Left ventricle myocardium inferior (tissue), 1 donor: ENCODE measurements around the gene SPTBN4. TPM values are rescaled to one million over a fixed set of nuclear protein-coding genes. Genes with fewer than 3 reads are reported as not detected.
"Not testable (repeated sequence)": the region's sequence is repeated elsewhere in the genome, so short reads cannot be mapped to it uniquely, and the experiment has no call there.

ENCODE experiments used
- DNase-seq: peaks from one replicate; pipeline ENCODE4 v3.0.0-alpha.2; 2020
- H3K27ac ChIP-seq: fragments of 200-600 bp; replicated peaks from 2 replicates; pipeline ENCODE4 v1.8.0; 2021
- H3K27me3 ChIP-seq: fragments of 200-600 bp; 2 replicates; pipeline ENCODE4 v1.8.0; 2021; ENCODE audit warnings: low read depth
- H3K36me3 ChIP-seq: fragments of 200-600 bp; 2 replicates; pipeline ENCODE4 v1.8.0; 2021
- H3K4me1 ChIP-seq: fragments of 200-600 bp; 2 replicates; pipeline ENCODE4 v1.8.0; 2021
- H3K4me3 ChIP-seq: fragments of 200-600 bp; 2 replicates; pipeline ENCODE4 v1.8.0; 2021; ENCODE audit warnings: mild to moderate bottlenecking, moderate library complexity
- H3K9me3 ChIP-seq: fragments of 200-600 bp; replicated peaks from 2 replicates; pipeline ENCODE4 v1.8.0; 2021
- intact Hi-C: fragments of 100-400 bp; cut with micrococcal nuclease; formaldehyde crosslinking; loops from one replicate; pipeline ENCODE4 v1.11.0; 2022
- total RNA-seq: library from RNA; stranded (reverse); fragmentation: NEBNext Ultra II Directional; extraction: Animal tissue kit (Norgen Biotek cat#: 25700); gene quantifications from one replicate; pipeline ENCODE4 v1.2.1, GENCODE V29; 2021
- TF ChIP-seq, protein P1 (sequence below): fragments of 200-600 bp; IDR thresholded peaks from 2 replicates; pipeline ENCODE4 v1.8.0; 2021; ENCODE audit warnings: antibody characterized with exemption, mild to moderate bottlenecking, borderline replicate concordance
- donor health status: DM: no; HTN: yes; CAD: no; lungs with severe emphysema.

Gene SPTBN4
- total RNA-seq, 1 donor from 2014 or later = 6.1 TPM

DNA sequence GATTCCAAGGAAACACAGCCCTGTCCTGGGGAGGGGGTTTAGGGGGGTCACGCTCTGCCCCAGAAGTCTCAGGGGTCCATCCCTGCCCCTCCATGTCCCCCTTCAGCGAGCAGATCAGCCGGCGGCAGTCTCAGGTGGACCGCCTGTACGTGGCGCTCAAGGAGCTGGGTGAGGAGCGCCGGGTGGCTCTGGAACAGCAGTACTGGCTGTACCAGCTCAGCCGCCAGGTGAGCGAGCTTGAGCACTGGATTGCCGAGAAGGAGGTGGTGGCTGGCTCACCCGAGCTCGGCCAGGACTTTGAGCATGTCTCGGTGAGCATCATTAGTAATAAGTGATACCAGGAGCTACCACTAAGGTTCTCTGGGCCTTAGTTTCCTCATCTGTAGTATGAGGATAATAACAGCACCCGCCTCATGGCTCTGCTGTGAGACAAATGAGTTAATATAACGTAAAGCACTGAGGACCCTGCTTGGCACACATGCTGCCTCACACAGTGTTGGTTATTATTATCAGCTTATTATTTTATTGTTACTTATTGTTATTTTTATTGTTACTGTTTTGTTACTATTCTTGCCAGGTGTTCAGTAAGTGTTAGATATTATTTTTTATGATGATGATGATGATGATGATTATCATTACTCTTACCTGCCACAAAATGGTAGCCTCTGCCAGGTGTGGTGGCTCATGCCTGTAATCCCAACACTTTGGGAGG, 89.3 kb downstream of the SPTBN4 start:
- intact Hi-C loops = no loop called here
- Histone ChIP-seq H3K27ac (no peak overlapping the region), H3K4me3 (no peak overlapping the region), H3K36me3 (no peaks in the 10 kb centered on the region), H3K27me3 (peaks cover 61% of the 10 kb centered on the region), H3K9me3 (no peaks in the 10 kb centered on the region), H3K4me1 (no peaks in the 10 kb centered on the region)
- no peak for DNase-seq
- TF ChIP-seq, protein P1, sequence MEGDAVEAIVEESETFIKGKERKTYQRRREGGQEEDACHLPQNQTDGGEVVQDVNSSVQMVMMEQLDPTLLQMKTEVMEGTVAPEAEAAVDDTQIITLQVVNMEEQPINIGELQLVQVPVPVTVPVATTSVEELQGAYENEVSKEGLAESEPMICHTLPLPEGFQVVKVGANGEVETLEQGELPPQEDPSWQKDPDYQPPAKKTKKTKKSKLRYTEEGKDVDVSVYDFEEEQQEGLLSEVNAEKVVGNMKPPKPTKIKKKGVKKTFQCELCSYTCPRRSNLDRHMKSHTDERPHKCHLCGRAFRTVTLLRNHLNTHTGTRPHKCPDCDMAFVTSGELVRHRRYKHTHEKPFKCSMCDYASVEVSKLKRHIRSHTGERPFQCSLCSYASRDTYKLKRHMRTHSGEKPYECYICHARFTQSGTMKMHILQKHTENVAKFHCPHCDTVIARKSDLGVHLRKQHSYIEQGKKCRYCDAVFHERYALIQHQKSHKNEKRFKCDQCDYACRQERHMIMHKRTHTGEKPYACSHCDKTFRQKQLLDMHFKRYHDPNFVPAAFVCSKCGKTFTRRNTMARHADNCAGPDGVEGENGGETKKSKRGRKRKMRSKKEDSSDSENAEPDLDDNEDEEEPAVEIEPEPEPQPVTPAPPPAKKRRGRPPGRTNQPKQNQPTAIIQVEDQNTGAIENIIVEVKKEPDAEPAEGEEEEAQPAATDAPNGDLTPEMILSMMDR = no peak

DNA sequence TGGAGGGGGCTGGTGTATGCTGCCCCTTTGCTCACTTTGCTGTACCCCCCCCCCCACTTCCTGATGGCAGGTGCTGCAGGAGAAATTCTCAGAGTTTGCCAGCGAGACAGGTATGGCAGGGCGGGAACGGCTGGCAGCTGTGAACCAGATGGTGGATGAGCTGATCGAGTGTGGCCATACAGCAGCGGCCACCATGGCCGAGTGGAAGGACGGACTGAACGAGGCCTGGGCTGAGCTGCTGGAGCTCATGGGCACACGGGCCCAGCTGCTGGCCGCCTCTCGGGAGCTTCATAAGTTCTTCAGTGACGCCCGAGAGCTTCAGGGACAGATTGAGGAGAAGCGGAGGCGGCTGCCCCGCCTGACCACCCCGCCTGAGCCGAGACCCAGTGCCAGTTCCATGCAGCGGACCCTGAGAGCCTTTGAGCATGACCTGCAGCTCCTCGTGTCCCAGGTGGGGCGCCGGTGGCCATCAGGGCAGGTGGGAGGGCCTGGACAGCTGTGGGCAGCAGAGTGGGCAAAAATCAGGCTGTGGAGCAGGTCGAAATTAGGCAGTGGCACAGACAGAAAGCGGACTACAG, 90.2 kb downstream of the SPTBN4 start:
- no peak overlapping the region for H3K4me3 ChIP-seq
- intact Hi-C loops = no loop called here
- H3K27me3 ChIP-seq = peaks cover 65% of the 10 kb centered on the region
- H3K27ac ChIP-seq = no peak overlapping the region
- no peak for DNase-seq
- H3K4me1 ChIP-seq = no peaks in the 10 kb centered on the region
- TF ChIP-seq, protein P1 = no peak
- H3K9me3 ChIP-seq = no peaks in the 10 kb centered on the region
- no peaks in the 10 kb centered on the region for H3K36me3 ChIP-seq

DNA sequence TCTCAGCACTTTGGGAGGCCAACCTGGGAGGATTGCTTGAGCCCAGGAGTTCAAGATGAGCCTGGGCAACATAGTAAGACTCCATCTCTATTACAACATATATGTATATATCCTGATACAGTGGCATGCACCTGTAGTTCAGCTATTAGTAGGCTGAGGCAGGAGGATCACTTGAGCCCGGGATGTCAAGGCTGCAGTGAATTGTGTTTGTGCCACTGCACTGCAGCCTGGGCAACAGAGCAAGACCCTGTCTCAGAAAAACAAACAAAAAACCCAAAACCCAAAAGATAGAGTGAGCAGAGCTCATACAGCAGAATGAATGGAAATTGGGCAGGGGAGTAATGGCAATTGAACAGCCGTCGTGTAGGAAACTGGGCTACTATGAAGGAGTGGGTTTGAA, 92.6 kb downstream of the SPTBN4 start:
- Histone ChIP-seq H3K4me3 (no peak overlapping the region), H3K4me1 (no peaks in the 10 kb centered on the region), H3K27me3 (peaks cover 66% of the 10 kb centered on the region), H3K27ac (no peak overlapping the region), H3K36me3 (no peaks in the 10 kb centered on the region), H3K9me3 (no peaks in the 10 kb centered on the region)
- no peak for DNase-seq
- intact Hi-C loops = no loop called here
- TF ChIP-seq, protein P1 = no peak

DNA sequence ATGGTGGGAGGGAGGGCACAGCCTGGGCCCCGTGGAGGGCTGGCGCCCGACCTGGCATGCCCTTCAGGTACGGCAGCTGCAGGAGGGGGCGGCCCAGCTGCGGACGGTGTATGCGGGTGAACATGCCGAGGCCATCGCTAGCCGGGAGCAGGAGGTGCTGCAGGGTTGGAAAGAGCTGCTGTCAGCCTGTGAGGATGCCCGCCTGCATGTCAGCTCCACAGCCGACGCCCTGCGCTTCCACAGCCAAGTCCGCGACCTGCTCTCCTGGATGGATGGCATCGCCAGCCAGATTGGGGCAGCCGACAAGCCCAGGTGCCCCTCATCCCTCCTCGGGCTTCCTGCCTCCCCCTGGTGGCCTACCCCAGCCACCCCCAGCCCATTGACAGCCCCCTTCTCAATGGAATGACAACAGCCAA, 93.3 kb downstream of the SPTBN4 start:
- Histone ChIP-seq H3K36me3 (no peaks in the 10 kb centered on the region), H3K9me3 (no peaks in the 10 kb centered on the region), H3K27me3 (peaks cover 66% of the 10 kb centered on the region), H3K4me3 (no peak overlapping the region), H3K4me1 (no peaks in the 10 kb centered on the region), H3K27ac (no peak overlapping the region)
- DNase-seq = no peak
- intact Hi-C loops = no loop called here
- TF ChIP-seq, protein P1 = no peak

DNA sequence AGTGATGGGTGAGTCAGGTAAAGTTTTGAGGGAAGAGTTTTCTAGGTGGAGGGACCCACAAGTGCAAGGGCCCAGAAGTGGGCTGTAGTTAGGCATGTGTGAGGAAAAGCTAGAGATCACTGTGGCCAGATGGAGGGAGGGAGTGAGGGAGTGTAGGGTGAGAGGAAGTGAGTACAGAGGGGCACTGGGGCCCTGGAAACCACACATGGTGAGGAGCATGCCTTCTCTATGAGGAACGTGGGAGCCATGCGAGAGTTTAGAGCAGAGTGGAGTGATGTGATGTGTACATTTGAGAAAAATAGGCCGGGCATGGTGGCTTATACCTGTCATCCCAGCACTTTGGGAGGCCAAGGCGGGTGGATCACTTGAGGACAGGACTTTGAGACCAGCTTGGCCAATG, 95.1 kb downstream of the SPTBN4 start:
- H3K27ac ChIP-seq = no peak overlapping the region
- peaks cover 82% of the 10 kb centered on the region for H3K27me3 ChIP-seq
- H3K9me3 ChIP-seq = no peaks in the 10 kb centered on the region
- H3K4me1 ChIP-seq = no peaks in the 10 kb centered on the region
- TF ChIP-seq, protein P1 = no peak
- H3K4me3 ChIP-seq = no peak overlapping the region
- intact Hi-C loops = no loop called here
- H3K36me3 ChIP-seq = no peaks in the 10 kb centered on the region
- no peak for DNase-seq

DNA sequence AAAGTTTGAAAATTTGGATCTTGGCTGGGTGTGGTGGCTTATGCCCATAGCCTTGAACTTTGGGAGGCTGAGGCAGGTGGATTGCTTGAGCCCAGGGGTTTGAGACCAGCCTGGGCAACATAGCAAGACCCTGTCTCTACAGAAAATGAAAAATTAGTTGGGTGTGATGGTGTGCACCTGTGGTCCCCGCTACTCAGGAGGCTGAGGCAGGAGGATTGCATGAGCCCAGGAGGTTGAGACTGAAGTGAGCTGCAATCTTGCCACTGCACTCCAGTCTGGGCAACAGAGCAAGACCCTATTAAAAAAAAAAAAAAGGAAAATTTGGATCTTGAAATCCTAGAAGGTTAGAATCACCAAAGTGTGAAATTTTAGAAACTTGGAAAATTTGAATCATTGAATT, 97.7 kb downstream of the SPTBN4 start:
- H3K9me3 ChIP-seq, H3K4me3 ChIP-seq, H3K27ac ChIP-seq, intact Hi-C loops, DNase-seq, H3K36me3 ChIP-seq, H3K4me1 ChIP-seq: not testable (repeated sequence)
- peaks cover 93% of the 10 kb centered on the region for H3K27me3 ChIP-seq
